LHCN-M2 (cell line): ENCODE measurements around the gene C5orf34. TPM values are rescaled to one million over a fixed set of nuclear protein-coding genes. Genes with fewer than 3 reads are reported as not detected.
"Not testable (repeated sequence)": the region's sequence is repeated elsewhere in the genome, so short reads cannot be mapped to it uniquely, and the experiment has no call there.

ENCODE experiments used
- DNase-seq: peaks from one replicate; pipeline ENCODE4 v3.0.0-alpha.2; 2012; ENCODE audit warnings: low read depth
- polyA plus RNA-seq: library from polyadenylated mRNA; unstranded; fragments of >200 nt; gene quantifications from one replicate; pipeline ENCODE4 v1.2.1, GENCODE V29; 2012; ENCODE audit warnings: missing spikeins
- total RNA-seq: library from RNA; depleted of rRNA; stranded (reverse); fragments of >200 nt; gene quantifications from 2 replicates; pipeline ENCODE4 v1.2.3, GENCODE V29; 2014; rRNA removed

The C5orf34 gene
- total RNA-seq = 11.0 and 12.4 TPM in 2 replicates
- 1.9 TPM for polyA plus RNA-seq

- peak; percentile 95 for DNase-seq
Measured at GRCh38 chr5:43514816-43515677, at the start of gene C5orf34. Gene C5orf34 (minus strand): TSS chr5:43515148. CDS start chr5:43509339, 5,809 bp downstream.

DNA sequence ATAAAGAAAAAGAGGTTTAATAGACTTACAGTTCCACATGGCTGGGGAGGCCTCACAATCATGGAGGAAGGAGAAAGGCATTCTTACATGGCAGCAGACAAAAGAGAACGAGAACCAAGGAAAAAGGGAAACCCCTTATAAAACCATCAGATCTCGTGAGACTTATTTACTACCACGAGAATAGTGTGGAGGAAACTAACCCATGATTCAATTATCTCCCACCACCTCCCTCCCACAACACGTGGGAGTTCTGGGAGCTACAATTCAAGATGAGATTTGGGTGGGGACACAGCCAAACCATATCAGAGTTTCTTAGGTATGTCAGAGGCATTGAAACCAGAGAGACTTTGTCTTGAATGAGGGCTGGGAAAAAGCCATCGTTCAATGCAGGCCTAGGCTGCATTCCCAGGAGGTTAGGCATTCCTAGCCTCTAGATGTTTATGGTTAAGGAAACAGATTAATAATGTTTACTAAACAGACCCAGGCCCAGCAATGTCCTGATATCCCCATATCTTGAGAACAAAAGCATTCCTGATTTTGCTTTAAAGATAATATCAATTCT lies 49.4 kb upstream of the C5orf34 start:
- DNase-seq = no peak

GRCh38 chr5:43563321-43563720 lies 48.4 kb upstream of the C5orf34 start:
- DNase-seq = no peak

- DNase-seq = peak; percentile 79
Measured at GRCh38 chr5:43561356-43561755, 46.4 kb upstream of the C5orf34 start.

GRCh38 chr5:43560128-43560527 lies 45.2 kb upstream of the C5orf34 start:
- peak; percentile 51 for DNase-seq

- DNase-seq = peak; percentile 81
Measured at GRCh38 chr5:43556857-43557542, 42.1 kb upstream of the C5orf34 start, which contains the start of gene PAIP1. Gene PAIP1 (minus strand): TSS chr5:43557077. CDS start chr5:43556846, 231 bp downstream.

GRCh38 chr5:43556607-43556856 lies 41.6 kb upstream of the C5orf34 start:
- not testable (repeated sequence) for DNase-seq

DNA sequence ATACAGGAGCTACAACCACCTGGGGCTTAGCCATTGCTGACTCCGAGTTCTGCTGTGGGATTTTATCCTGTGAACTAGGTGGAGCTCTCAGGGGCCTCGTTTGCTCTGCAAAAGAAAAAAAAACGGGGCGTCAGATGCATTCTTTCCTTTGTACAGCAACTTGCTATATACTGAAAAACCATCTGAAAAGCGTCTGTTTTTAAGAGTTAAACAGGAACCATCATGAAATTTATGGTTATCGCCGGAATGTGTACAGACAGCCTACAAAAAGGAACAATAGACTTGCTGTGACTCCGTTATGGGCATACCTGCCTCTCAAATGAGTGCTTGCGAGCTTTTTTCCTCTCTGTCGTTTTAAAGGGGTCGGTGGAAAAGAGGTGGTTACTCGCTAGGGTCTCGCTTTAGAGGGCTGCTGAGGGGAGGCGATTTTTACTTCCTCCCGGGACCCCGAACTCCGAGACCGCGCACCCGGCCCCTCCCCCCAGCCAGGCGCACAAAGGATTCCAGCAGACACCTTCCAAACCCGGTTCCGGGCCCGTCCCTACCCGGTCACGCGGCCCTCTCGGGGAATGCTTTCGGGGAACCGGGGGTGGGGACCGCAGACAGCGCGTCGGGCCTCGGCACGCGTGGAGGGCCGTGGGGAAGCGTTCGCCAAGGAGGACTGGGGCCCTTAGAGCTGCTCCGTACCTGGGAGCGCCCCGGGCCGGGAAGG lies 41.1 kb upstream of the C5orf34 start:
- DNase-seq = peak; percentile 40

- no peak for DNase-seq
Measured at GRCh38 chr5:43554497-43554896, 39.5 kb upstream of the C5orf34 start.

DNA sequence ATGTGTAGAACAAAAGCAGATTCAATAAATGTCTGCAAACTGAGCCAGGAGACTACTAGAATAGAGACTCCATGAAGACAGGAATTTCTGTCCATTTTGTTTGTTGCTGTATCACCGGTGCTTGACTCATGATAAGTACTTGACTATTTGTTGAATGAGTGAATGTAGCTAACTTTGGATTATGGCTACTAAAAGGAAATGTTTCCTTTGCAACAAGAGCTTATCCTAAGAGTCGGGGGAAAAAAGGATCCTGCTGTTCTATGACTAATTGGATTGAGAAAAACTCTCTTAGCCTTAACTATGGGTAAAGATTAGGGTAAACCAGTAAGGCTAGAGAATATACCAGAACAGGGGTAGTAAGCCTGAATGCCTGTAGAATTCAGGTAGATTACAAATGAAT lies 38.4 kb upstream of the C5orf34 start:
- peak; percentile 29 for DNase-seq

DNA sequence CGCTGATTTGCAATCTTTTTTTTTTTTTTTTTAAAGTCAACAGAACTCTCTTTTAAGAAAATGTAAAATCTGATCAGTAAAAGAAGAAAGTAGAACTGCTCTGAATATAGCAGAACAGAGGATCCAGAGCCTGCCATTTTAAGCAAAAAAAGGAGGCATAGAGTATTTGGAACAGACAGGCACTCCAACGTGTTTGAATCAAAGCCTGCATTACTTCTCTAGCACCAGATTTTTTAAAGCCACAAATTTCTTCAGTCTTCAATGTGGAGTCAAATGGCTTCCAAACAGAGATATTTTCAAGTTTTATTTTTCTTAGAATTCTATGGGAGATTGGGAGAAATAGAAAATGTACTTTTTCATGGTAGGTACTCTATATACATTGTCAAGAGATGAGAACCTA lies 36.8 kb upstream of the C5orf34 start:
- no peak for DNase-seq

DNA sequence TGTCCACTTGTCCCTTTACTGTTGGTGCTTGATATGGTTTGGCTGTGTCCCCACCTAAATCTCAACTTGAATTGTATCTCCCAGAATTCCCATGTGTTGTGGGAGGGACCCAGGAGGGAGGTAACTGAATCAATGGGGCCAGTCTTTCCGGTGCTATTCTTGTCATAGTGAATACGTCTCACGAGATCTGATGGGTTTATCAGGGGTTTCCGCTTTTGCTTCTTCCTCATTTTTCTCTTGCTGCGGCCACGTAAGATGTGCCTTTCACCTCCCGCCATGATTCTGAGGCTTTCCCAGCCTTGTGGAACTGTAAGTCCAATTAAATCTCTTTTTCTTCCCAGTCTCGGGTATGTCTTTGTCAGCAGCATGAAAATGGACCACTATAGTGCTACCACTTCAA lies 34.3 kb upstream of the C5orf34 start:
- not testable (repeated sequence) for DNase-seq

GRCh38 chr5:43548358-43548757 lies 33.4 kb upstream of the C5orf34 start:
- no peak for DNase-seq

DNA sequence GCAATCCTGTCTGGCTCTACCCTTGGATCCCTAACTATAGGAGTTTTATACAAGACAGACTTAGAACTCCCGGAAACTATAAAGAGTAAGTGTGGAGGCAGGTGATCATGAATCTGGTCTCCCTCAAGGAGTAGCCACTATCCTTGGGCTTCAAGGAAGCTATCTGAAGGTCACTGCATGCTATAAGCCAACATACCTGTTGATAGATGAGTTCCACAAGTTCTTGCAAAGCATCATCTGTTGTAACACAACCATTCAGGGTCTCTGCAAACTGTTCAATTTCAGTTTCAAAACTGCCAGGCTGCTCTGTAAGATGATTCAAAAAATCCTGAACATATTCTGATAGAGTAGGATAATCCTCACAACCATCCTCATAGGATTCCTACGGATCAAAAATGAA lies 32.6 kb upstream of the C5orf34 start:
- DNase-seq = no peak

- no peak for DNase-seq
Measured at GRCh38 chr5:43543434-43543833, 28.5 kb upstream of the C5orf34 start.

- DNase-seq = no peak
Measured at GRCh38 chr5:43540746-43541145, 25.8 kb upstream of the C5orf34 start.

- no peak for DNase-seq
Measured at GRCh38 chr5:43536972-43537371, 22.0 kb upstream of the C5orf34 start.

- DNase-seq = no peak
Measured at GRCh38 chr5:43533646-43534045, 18.7 kb upstream of the C5orf34 start.

- DNase-seq = no peak
Measured at GRCh38 chr5:43530648-43531047, 15.7 kb upstream of the C5orf34 start.

- no peak for DNase-seq
Measured at GRCh38 chr5:43523662-43524072, 8.7 kb upstream of the C5orf34 start.

GRCh38 chr5:43520615-43521014 lies 5.7 kb upstream of the C5orf34 start:
- no peak for DNase-seq

DNA sequence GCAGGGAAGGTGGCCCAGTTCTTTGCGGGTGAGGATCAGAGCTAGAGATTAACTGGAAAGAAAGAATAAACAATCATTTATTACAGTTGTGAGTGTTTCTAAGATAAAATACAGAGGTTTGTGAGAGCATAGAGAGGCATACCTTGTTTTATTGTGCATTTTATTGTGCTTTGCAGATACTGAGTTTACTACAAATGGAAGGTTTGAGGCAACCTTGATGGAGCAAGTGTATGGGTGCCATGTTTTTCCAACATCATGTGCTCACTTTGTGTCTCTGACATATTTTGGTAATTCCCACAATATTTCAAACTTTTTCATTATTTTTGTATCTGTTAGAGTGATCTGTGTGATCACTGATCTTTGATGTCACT lies 715 bp upstream of the C5orf34 start:
- no peak for DNase-seq
